UCSD-AML1 (cell line): ENCODE results near the gene B3GNT5.

ENCODE experiments used
- DNase-seq: peaks from one replicate; lab custom pipeline; 2025; ENCODE audit not compliant: unreplicated experiment; lab: John Stamatoyannopoulos, UW

Gene B3GNT5

GRCh38 chr3:183252973-183253527 is at the start of gene B3GNT5:
Gene B3GNT5 (plus strand): TSS chr3:183253253. CDS start chr3:183269799, 16,546 bp downstream.
- no peak for DNase-seq

- DNase-seq: no peak
Measured at GRCh38 chr3:183203670-183204069, 49.4 kb upstream of the B3GNT5 start.

DNA sequence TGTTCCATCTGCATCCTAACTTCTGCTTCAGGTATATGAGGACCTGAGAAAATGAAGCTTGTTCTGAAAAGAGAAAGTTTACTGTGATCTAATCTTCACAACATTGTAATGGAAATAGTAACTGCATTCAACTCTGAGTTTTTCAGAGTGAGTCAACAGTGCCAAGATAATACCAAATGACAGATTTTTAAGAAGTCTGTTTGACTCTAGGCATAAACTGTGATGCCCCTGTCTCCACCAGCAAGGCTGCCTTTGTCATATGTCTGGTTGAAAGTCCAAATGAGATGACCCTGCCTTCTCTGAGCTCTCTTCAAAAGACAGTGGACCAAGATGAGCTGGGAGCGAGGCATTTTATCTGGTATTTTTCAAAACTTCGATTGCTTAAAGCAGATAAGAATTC is 44.8 kb upstream of the B3GNT5 start:
- no peak for DNase-seq

- no peak for DNase-seq
Measured at GRCh38 chr3:183208800-183209199, 44.3 kb upstream of the B3GNT5 start.

- DNase-seq: no peak
Measured at GRCh38 chr3:183210341-183210740, 42.7 kb upstream of the B3GNT5 start.

DNA sequence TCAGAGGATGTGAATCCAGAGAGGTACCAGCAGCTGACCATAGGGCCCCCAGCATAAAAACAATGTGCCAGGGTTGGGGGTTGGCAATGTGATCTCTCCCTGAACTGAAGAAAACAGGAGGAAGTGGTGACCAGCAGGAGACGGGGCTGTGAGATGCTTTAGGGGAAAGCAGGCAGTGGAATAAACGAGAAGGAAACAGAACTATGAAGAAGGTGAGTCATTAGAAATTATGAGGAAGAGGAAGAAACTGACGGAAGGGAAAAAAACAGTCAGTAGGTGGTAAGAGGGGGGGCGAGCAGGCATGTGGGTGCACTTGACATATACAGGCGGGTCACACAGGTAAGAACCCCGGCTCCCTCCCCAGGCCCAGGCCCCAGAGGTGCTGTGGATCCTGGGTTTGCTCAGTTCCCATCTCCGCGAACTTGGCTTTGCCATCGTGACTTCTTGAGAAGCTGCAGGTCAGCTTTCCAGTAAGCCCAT is 42.2 kb upstream of the B3GNT5 start:
- DNase-seq: peak; percentile 51

DNA sequence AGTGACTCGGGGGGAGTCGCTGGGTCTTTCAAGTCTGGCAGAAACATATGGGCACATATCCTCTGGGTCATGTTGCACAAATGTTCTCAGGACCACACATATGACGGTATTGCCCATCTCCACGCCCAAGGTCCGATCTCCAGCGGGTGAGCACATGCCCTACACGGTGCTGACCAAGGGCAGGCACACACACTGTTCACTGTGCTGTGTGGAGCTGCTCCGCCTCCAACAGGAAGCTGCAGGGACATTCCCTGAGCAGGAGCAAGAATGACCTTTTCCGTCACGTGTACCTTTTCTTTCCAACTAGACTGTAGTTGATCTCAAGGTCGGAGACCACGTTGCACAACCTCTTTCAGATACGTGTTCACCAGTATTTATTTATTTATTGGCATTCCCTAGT is 41.7 kb upstream of the B3GNT5 start:
- DNase-seq: no peak

GRCh38 chr3:183212096-183212495 is 41.0 kb upstream of the B3GNT5 start:
- DNase-seq: no peak

DNA sequence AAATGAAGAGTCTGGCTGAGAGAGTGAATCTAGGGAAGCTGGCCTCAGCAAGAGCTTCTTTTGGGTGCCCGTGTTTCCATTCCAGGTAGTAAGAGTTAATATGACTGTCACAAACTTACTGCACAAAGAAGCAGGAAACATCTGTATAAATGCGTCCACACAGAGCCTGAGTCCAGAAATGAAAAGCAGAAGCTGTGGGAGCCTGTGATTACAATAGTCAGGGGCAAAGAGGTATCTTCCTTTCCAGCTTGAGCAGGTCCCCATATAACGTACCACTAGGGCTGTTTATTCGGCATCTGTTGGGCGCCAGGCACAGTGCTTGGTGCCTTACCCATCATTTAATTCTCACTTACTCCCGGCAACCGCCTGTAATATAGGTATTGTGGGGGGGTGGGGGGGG is 40.5 kb upstream of the B3GNT5 start:
- peak; percentile 53 for DNase-seq

- DNase-seq: no peak
Measured at GRCh38 chr3:183213415-183214276, 39.4 kb upstream of the B3GNT5 start.

DNA sequence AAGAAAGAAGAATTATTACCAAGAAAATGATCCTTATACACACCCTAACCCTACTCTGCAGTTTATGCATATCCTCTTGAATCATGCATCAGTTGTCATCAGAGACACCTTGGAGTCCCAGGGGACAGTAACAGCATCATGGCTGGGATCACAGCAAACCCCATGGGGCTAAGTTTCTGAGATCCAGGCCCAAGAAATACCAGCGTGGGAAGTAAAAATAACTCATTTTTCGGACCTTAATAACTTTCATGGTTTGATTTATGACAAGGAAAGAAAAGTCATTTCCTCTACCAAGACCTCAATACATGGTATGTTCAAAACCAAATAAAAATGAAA is 38.8 kb upstream of the B3GNT5 start:
- DNase-seq: no peak

DNA sequence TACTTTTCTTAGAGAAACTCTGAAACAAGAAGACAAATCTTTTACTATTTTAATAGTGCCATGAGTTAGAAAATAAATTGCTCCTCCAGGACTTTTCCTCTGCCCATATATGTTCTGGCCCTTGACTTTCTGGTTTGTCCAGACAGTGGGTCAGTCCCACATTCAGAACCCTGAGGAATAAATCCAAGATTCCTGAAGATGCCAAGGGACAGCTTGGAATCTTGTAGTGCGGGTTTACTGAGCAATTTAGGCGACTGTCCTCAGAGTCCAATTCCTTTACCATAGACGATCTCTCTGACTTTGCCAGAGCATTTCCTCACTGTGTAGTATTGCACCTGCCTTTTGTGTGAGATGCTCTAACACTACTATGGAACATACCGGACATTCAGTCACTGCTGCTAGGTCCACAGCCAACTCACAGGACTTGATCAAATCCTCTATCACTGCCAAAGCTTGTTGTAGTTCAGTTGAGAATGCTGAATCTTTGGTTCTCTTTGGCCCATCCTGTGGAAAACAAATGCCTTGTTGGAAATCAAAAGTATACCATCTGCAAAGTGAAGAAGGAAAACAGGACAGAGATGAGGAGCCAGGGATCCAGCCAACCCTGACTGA is 37.4 kb upstream of the B3GNT5 start:
- DNase-seq: no peak

DNA sequence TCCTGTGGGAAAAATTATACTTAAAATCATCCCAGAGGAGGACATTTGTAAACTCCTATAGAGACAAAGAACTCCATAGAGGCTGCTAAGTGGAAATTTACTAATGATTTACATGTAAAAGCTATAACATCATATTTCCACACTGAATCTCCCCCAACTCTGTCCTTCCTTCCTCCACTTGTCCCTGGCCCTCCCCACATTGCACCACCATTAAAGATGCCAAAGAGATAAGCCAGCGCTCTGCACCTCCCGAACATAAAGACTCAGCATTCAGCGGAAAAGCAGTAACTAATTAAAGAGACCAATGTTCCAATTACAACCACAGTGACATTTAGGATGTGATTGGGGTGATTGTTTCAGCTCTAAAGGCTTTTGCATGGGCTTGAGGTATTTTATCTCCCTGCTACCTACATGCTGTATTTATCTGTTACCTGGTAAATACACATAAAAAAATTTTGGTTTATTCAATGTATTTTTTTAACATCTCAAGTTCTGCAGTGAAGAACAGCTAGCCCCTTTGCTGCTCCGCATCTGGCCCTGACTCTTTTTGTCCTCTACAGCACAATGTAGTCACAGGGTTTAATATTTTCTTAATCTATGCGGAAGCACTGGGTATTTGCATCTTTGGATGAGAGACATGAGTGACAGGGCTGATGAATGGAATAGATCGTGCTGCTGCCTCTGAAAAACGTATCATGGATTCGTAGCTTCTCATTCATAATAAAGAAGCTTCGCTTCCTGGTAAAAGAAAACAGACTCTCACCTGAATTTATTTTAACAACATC is 35.3 kb upstream of the B3GNT5 start:
- peak; percentile 16 for DNase-seq

DNA sequence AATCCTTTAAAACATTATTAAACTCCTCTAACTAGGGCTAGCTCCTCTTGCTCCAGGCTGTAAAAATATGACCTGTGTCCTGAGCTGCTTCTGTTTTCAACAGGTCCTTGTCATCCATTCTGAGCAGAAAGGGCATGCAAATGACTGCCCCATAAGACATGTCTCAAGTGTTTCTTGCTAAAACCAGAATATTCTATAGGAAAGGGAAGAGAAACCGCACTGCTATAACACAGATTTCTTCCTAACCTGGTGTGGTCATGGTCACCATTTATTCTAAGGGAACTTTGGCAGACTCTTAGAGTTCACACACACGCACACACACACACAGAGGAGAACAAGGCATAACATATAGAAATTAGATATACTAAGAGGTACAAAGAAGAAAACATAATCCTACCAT is 34.2 kb upstream of the B3GNT5 start:
- no peak for DNase-seq

DNA sequence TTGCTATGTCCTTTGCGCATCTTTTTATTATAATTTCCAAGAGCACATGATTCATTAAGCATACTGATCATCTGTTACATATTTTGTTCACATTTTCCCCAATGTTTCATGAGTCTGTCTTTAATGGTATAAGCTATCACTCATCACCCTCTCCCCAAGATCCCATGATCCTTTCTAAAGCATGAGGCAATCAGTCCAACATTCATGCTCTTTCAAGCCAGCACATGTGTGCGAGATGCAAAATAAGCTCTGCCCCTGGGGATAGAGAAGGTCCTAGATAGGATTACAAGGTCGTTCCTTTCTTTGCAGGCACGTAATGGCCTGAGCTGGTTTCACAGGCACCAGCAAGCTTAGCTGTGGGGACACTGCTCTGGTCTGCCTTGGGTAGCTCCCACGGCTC is 32.2 kb upstream of the B3GNT5 start:
- DNase-seq: no peak

DNA sequence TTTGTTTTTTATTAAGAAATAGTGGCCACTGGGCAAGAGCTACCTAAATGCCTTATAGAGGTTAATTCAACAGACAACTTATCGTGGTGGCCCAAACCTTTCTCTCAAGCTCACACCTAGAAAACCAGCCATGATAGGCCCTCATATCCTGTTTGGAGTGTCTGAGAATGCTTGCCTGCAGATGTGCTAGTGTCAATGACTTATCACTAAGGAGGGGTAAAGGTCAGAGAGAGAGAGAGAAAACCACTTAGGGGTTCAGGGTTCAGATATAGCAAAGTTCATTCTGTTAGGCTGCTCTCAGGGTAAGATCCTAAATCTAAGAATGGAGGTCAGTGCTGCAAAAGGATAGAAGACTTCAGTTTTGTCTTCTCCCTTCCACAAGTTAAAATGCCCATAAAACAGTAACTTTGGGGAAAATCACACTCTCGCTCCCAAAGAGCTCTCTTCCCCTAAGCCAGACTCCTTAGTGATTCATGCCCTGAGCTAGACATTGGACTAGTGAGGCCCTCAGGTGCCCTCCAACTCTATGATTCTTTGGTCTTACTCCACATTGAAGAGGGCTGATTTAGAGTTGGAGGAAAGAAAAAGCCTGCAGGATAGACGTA is 30.3 kb upstream of the B3GNT5 start:
- no peak for DNase-seq

DNA sequence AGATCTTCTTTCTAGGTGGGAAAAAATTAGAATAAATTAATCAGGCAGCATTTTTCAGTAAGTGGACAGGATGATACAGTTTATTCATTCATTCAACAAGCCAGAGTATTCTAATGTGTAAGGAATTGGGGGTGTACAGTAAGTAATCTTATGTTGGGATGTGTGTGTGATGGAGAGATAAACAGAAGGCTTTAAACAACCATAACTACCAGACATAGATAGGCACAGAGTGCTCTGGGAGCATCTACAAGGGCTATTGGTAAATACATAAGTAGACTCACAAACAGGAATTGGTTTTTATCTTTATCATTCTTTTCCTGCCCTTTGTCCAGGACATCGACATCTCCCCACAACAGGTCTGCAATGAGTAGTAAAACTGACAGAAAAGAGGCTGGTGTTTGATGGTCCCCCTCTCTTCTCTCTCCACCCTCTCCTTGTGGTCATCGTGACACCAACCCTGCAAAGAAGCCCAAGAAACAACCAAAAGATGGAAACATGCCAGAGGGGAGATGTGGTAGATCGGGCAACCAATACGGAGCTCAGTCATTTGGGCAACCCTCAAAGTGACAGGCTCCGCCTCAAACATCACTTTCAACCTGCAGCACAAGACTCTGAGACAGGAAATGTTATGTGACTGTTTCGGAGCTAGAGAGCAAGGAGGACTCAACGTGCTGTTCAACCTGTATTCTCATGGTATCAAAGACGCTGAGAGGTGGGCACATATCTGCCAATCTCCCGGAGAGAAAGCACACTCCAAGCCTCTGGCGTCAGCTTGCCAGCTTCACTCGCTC is 28.7 kb upstream of the B3GNT5 start:
- DNase-seq: no peak

DNA sequence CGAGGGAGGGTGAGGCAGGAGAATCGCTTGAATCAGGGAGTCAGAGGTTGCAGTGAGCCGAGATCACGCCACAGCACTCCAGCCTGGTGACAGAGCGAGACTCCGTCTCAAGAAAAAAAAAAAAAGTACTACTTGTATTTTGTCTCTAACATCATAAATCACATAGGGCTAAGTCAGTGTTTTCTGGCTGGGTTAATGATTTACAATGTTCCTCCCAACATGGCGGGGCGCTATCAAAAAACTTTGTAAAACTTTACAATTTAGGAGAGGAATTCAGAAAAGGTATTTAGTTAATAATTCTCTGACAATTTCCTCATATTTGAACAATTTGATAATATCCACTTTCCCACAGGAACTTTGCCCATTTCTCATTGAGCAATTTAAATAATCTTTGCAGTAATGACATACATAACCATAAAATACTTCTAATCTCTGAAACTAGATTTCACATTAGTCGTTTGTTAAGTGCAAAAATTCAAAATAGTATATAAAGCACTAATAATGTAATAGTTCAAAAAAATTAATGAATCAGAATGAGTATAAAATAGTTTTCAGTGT is 26.6 kb upstream of the B3GNT5 start:
- DNase-seq: no peak

DNA sequence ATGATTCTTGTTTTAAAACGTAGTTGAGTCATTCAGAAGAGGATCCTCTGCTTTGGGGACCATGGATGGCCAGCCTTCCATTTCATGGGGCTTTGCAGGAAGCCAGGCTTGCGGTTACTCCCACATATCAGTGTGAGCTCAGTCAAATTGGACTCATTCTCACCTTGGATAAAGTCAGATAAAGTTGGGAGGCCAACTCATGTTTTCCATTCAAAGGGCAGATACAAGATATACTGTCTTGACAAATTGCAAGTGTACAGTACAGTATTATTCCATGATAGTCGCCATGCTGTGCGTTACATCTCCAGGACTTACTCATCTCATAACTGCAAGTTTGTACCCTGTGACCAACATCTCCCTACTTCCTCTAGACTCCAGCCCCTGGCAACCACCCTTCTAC is 25.5 kb upstream of the B3GNT5 start:
- DNase-seq: no peak

- DNase-seq: no peak
Measured at GRCh38 chr3:183229178-183229577, 23.9 kb upstream of the B3GNT5 start.
